MCF 10A (cell line): ENCODE data around the gene ZNF91. TPM values are rescaled to one million over a fixed set of nuclear protein-coding genes. Genes with fewer than 3 reads are reported as not detected.
"Not testable (repeated sequence)": the region's sequence is repeated elsewhere in the genome, so short reads cannot be mapped to it uniquely, and the experiment has no call there.

Experiments used
- BruUV-seq: library from RNA; stranded (reverse); fragments of 400-500 nt; replicated peaks from 2 replicates; lab custom pipeline; 2021; lab: Mats Ljungman, UMichigan
- CTCF ChIA-PET: fragments of 300-600 bp; sonication (Branson Sonifier 250); formaldehyde crosslinking; extraction: SDS; loops from one replicate; lab custom pipeline; 2021; ENCODE audit warnings: antibody characterized with exemption, inconsistent platforms; lab: Yijun Ruan, JAX
- POLR2A ChIA-PET: fragments of 300-600, 350-650 bp; sonication (Branson Sonifier 250); formaldehyde crosslinking; extraction: SDS; loops from one replicate; lab custom pipeline; 2020; ENCODE audit warnings: antibody characterized with exemption, inconsistent platforms; lab: Yijun Ruan, JAX
- DNase-seq: peaks from one replicate; pipeline ENCODE4 v3.0.0-alpha.2; 2018; ENCODE audit not compliant: unreplicated experiment
- H3K27ac Mint-ChIP-seq: one replicate; pipeline ENCODE4 v1.8.0; 2022; ENCODE audit warnings: mild to moderate bottlenecking, low read depth, mixed read lengths; ENCODE audit not compliant: unreplicated experiment
- H3K27me3 Mint-ChIP-seq: one replicate; pipeline ENCODE4 v1.8.0; 2022; ENCODE audit warnings: mixed read lengths; ENCODE audit not compliant: insufficient read depth, unreplicated experiment
- H3K36me3 Mint-ChIP-seq: one replicate; pipeline ENCODE4 v1.8.0; 2022; ENCODE audit warnings: mild to moderate bottlenecking, moderate library complexity, mixed read lengths; ENCODE audit not compliant: insufficient read depth, unreplicated experiment
- H3K4me1 Mint-ChIP-seq: one replicate; pipeline ENCODE4 v1.8.0; 2022; ENCODE audit warnings: mixed read lengths; ENCODE audit not compliant: insufficient read depth, unreplicated experiment
- H3K4me3 Mint-ChIP-seq: one replicate; pipeline ENCODE4 v1.8.0; 2022; ENCODE audit warnings: mild to moderate bottlenecking, moderate library complexity, mixed read lengths; ENCODE audit not compliant: unreplicated experiment
- H3K9me3 Mint-ChIP-seq: one replicate; pipeline ENCODE4 v1.8.0; 2022; ENCODE audit warnings: mixed read lengths; ENCODE audit not compliant: unreplicated experiment
- intact Hi-C: fragments of 100-400 bp; cut with micrococcal nuclease; formaldehyde crosslinking; loops from 2 replicates; pipeline ENCODE4 v1.14.1; 2022
- total RNA-seq: library from RNA; stranded (reverse); gene quantifications from 2 replicates; pipeline ENCODE4 v1.2.3, GENCODE V29; 2022
- TF ChIP-seq, protein P1 (sequence below): fragments of 200-600 bp; IDR thresholded peaks from one replicate; pipeline ENCODE4 v1.8.0; 2022; ENCODE audit warnings: antibody characterized with exemption, mild to moderate bottlenecking; ENCODE audit not compliant: unreplicated experiment

Gene ZNF91
- total RNA-seq, 1 experiment from 2014 or later: 15.8 TPM

DNA sequence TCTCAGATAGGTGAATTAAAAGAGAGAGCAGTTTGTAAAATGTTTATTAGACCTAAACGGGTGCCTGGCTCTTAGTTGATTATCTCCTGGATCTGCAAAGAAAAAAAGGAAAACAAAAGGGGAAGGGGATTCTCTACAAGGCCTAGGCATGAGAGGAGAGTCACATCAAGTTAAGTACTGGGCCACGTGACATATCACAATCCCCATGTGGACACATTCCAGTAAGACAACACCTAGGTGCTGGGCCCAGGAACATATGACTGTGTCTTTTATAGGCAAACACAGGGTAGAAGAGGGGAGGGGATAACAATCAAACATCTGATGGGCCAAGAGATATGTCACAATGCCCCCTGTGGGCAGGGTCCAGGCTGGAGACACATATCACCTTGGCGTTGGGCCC is 4.2 kb upstream of the ZNF91 start:
- H3K4me1 Mint-ChIP-seq: no peaks in the 10 kb centered on the region
- ChIA-PET CTCF (no interaction called here), POLR2A (interaction anchor here (0.6 kb wide), 1 partner anchor 635 kb away, joined by 3 read pairs; no protein-coding TSS in a partner anchor)
- peaks cover 9% of the 10 kb centered on the region for H3K36me3 Mint-ChIP-seq
- no peak overlapping the region for H3K27ac Mint-ChIP-seq
- BruUV-seq: no TSS peak
- TF ChIP-seq, protein P1, sequence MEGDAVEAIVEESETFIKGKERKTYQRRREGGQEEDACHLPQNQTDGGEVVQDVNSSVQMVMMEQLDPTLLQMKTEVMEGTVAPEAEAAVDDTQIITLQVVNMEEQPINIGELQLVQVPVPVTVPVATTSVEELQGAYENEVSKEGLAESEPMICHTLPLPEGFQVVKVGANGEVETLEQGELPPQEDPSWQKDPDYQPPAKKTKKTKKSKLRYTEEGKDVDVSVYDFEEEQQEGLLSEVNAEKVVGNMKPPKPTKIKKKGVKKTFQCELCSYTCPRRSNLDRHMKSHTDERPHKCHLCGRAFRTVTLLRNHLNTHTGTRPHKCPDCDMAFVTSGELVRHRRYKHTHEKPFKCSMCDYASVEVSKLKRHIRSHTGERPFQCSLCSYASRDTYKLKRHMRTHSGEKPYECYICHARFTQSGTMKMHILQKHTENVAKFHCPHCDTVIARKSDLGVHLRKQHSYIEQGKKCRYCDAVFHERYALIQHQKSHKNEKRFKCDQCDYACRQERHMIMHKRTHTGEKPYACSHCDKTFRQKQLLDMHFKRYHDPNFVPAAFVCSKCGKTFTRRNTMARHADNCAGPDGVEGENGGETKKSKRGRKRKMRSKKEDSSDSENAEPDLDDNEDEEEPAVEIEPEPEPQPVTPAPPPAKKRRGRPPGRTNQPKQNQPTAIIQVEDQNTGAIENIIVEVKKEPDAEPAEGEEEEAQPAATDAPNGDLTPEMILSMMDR: no peak
- DNase-seq: no peak
- no peaks in the 10 kb centered on the region for H3K27me3 Mint-ChIP-seq
- peaks cover 8% of the 10 kb centered on the region for H3K9me3 Mint-ChIP-seq
- no peak overlapping the region for H3K4me3 Mint-ChIP-seq
- intact Hi-C loops: loop anchor here (10.0 kb wide), 1 partner anchor 125 kb away; no protein-coding TSS in a partner anchor

DNA sequence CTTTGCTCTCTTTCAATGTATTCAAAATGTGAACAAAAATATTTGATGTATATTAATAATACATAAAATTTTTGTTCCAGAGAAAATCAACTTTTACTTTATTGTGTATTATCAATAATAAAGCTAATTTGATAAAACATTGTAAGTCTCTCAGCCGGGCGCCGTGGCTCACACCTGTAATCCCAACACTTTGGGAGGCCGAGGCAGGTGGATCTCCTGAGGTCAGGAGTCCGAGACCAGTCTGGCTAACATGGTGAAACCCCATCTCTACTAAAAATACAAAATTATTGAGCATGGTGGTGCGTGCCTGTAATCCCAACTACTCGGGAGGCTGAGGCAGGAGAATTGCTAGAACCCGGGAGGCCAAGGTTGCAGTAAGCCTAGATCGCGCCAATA is 449 bp upstream of the ZNF91 start:
- peak overlapping the region; percentile 98 for H3K27ac Mint-ChIP-seq
- BruUV-seq, H3K4me1 Mint-ChIP-seq, DNase-seq, H3K27me3 Mint-ChIP-seq: not testable (repeated sequence)
- H3K4me3 Mint-ChIP-seq: peak overlapping the region; percentile 93
- H3K36me3 Mint-ChIP-seq: peaks cover 33% of the 10 kb centered on the region
- peaks cover 18% of the 10 kb centered on the region for H3K9me3 Mint-ChIP-seq
- ChIA-PET CTCF (interaction anchor here (1.2 kb wide), 1 partner anchor 299 kb away, joined by 3 read pairs; no protein-coding TSS in a partner anchor), POLR2A (interaction anchor here (0.6 to 2.8 kb wide), 12 partner anchors 9 to 694 kb away, joined by 3 to 24 read pairs (median 10); partner anchors contain the start of gene ZNF675)
- intact Hi-C loops: loop anchor here (2.0 to 10.0 kb wide), 3 partner anchors 121 to 291 kb away; partner anchors contain the start of genes ZNF675 and ZNF724

DNA sequence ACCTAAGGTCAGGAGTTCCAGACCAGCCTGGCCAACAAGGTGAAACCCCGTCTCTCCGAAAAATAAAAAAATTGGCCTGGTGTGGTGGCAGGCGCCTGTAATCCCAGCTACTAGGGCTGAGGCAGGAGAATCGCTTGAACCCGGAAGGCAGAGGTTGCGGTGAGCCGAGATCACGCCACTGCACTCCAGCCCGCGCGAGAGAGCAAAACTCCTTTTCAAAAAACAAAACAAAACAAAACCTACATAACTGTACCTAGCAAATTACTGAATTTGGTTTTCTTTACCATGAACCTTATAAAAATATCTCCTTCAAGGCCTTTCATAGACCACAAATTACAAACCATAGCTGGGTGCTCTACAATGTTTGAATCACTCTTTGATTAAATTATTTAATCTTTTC is 760 bp downstream of the ZNF91 start:
- intact Hi-C loops: loop anchor here (2.0 to 10.0 kb wide), 3 partner anchors 120 to 292 kb away; partner anchors contain the start of genes ZNF675 and ZNF724
- DNase-seq: peak; percentile 41
- POLR2A ChIA-PET: interaction anchor here (0.6 to 2.8 kb wide), 17 partner anchors 10 to 1889 kb away, joined by 3 to 24 read pairs (median 6); partner anchors contain the start of gene ZNF675
- Mint-ChIP-seq H3K4me1 (peaks cover 7% of the 10 kb centered on the region), H3K4me3 (peak overlapping the region; percentile 93), H3K27me3 (no peaks in the 10 kb centered on the region), H3K36me3 (peaks cover 43% of the 10 kb centered on the region), H3K9me3 (peaks cover 17% of the 10 kb centered on the region), H3K27ac (peak overlapping the region; percentile 98)
- BruUV-seq: no TSS peak
- TF ChIP-seq, protein P1: no peak
- CTCF ChIA-PET: interaction anchor here (0.5 to 1.2 kb wide), 2 partner anchors 151 to 300 kb away, joined by 3 read pairs; no protein-coding TSS in a partner anchor

DNA sequence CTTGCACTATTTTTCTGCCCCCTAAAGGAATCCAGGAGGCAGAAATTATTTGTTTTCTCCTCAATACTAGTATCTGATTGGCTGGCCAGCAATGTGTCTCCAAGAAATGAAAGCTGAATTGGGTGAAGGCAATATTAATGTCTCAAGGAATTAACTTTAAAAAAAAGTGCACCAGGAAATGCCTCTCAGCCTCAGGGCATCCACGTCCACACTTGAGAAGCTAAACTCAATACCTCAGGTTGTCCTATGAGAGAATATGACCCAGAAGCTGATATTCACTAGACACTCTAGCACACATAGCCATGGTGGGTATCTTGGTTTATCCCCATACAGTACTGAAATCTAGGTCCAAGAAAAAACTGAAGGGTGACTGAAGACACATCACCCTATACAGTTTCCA is 2.1 kb downstream of the ZNF91 start:
- CTCF ChIA-PET: interaction anchor here (0.6 kb wide), 2 partner anchors 150 to 847 kb away, joined by 3 read pairs; no protein-coding TSS in a partner anchor
- DNase-seq: no peak
- H3K4me1 Mint-ChIP-seq: peaks cover 7% of the 10 kb centered on the region
- H3K9me3 Mint-ChIP-seq: peaks cover 10% of the 10 kb centered on the region
- intact Hi-C loops: loop anchor here (10.0 kb wide), 1 partner anchor 118 kb away; no protein-coding TSS in a partner anchor
- peak overlapping the region; percentile 93 for H3K4me3 Mint-ChIP-seq
- no peaks in the 10 kb centered on the region for H3K27me3 Mint-ChIP-seq
- H3K27ac Mint-ChIP-seq: peak overlapping the region; percentile 98
- peaks cover 57% of the 10 kb centered on the region for H3K36me3 Mint-ChIP-seq
- TF ChIP-seq, protein P1: no peak
- BruUV-seq: no TSS peak
- POLR2A ChIA-PET: interaction anchor here (0.6 to 2.8 kb wide), 4 partner anchors 23 to 305 kb away, joined by 3 to 22 read pairs (median 3); no protein-coding TSS in a partner anchor
